ENCODE data around the gene TSPY3.
"Not testable (repeated sequence)": the region's sequence is repeated elsewhere in the genome, so short reads cannot be mapped to it uniquely, and the experiment has no call there.

TSPY3 gene

GRCh38 chrY:9398121-9398520 is at the start of gene TSPY3:
Gene TSPY3, plus strand, starts transcription at chrY:9398421. Its CDS starts 46 bp downstream, at chrY:9398467.
- DNase-seq (ENCODE audit: insufficient read length, low spot score); FAIRE-seq: not testable (repeated sequence)

GRCh38 chrY:9357497-9357896 is 40.7 kb upstream of the TSPY3 start, which contains the start of gene TSPY8:
Gene TSPY8, plus strand, starts transcription at chrY:9357797. Its CDS starts 46 bp downstream, at chrY:9357843.
- FAIRE-seq: not testable (repeated sequence)

GRCh38 chrY:9396527-9396926 is 1.7 kb upstream of the TSPY3 start:
- not testable (repeated sequence) for FAIRE-seq; DNase-seq (ENCODE audit: insufficient read length, low spot score)

More at GRCh38 chrY:9357497-9357896, 40.7 kb upstream of the TSPY3 start, which contains the start of gene TSPY8:
- not testable (repeated sequence) for DNase-seq (ENCODE audit: insufficient read length, low spot score)
